GM13976 (cell line): ENCODE measurements around the gene PARP1.

Experiments
- DNase-seq: peaks from one replicate; pipeline ENCODE4 v3.0.0; 2012; ENCODE audit warnings: low spot score
- in situ Hi-C: fragments of 300-500 bp; cut with MboI; formaldehyde crosslinking; loops from one replicate; pipeline ENCODE4 v1.12.0; 2022; ENCODE audit warnings: low sequenced_read_pairs, mixed read lengths, inconsistent platforms; ENCODE audit not compliant: unreplicated experiment
- TF ChIP-seq, protein P1 (sequence below): IDR thresholded peaks from 2 replicates; pipeline ENCODE4 v1.5.1; 2012; ENCODE audit warnings: borderline replicate concordance, mild to moderate bottlenecking; ENCODE audit not compliant: insufficient read depth; ENCODE audit errors: extremely low read depth, missing control alignments, control extremely low read depth

The PARP1 gene

GRCh38 chr1:226366290-226366689, 41.6 kb downstream of the PARP1 start:
- TF ChIP-seq, protein P1, sequence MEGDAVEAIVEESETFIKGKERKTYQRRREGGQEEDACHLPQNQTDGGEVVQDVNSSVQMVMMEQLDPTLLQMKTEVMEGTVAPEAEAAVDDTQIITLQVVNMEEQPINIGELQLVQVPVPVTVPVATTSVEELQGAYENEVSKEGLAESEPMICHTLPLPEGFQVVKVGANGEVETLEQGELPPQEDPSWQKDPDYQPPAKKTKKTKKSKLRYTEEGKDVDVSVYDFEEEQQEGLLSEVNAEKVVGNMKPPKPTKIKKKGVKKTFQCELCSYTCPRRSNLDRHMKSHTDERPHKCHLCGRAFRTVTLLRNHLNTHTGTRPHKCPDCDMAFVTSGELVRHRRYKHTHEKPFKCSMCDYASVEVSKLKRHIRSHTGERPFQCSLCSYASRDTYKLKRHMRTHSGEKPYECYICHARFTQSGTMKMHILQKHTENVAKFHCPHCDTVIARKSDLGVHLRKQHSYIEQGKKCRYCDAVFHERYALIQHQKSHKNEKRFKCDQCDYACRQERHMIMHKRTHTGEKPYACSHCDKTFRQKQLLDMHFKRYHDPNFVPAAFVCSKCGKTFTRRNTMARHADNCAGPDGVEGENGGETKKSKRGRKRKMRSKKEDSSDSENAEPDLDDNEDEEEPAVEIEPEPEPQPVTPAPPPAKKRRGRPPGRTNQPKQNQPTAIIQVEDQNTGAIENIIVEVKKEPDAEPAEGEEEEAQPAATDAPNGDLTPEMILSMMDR, result no peak
- in situ Hi-C loops, result no loop called here
- no peak for DNase-seq

- in situ Hi-C loops, result no loop called here
- TF ChIP-seq, protein P1, result no peak
- DNase-seq, result no peak
Measured at GRCh38 chr1:226365831-226366231, 42.1 kb downstream of the PARP1 start.

- TF ChIP-seq, protein P1, result no peak
- DNase-seq, result no peak
- in situ Hi-C loops, result no loop called here
Measured at GRCh38 chr1:226364901-226365565, 42.9 kb downstream of the PARP1 start.

GRCh38 chr1:226364514-226364899, 43.4 kb downstream of the PARP1 start:
- no peak for DNase-seq
- in situ Hi-C loops, result no loop called here
- TF ChIP-seq, protein P1, result no peak

DNA sequence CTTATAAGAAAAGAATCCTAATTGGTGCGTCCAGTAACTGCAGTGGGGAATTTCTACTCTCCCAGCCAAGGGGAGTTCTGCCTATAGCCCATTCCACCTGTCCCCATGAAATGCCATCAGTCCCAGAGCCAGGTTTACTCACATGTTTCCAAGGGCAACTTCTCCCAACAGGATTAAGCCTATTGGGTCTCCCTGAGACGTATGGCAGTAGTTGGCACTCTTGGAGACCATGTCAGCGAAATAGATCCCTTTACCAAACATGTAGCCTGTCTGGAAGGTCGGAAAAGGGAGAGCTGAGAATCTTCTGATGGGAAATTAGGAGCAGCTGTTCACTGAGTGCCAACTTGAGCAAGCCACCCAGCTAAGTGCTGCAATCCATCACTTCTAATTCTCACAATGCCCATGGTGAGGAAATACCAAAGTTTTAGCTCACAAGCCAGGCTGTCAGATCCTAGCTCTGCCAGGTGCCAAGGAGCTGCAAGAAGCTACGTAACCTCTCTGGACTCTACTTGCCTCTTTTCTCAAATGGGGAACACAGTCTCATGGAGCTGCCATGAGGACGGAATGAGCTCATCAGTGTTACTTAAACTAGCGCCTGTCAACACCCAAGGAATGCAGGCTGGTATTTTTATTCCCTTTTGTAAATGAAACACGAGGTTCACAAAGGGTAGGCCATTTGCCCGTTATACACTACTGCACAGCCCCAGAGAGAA, 43.9 kb downstream of the PARP1 start:
- TF ChIP-seq, protein P1, result no peak
- in situ Hi-C loops, result no loop called here
- DNase-seq, result no peak

GRCh38 chr1:226362891-226363447, 44.9 kb downstream of the PARP1 start:
- in situ Hi-C loops, result no loop called here
- TF ChIP-seq, protein P1, result no peak
- no peak for DNase-seq
